ENCODE measurements around the gene PPP1R12C.

DNA sequence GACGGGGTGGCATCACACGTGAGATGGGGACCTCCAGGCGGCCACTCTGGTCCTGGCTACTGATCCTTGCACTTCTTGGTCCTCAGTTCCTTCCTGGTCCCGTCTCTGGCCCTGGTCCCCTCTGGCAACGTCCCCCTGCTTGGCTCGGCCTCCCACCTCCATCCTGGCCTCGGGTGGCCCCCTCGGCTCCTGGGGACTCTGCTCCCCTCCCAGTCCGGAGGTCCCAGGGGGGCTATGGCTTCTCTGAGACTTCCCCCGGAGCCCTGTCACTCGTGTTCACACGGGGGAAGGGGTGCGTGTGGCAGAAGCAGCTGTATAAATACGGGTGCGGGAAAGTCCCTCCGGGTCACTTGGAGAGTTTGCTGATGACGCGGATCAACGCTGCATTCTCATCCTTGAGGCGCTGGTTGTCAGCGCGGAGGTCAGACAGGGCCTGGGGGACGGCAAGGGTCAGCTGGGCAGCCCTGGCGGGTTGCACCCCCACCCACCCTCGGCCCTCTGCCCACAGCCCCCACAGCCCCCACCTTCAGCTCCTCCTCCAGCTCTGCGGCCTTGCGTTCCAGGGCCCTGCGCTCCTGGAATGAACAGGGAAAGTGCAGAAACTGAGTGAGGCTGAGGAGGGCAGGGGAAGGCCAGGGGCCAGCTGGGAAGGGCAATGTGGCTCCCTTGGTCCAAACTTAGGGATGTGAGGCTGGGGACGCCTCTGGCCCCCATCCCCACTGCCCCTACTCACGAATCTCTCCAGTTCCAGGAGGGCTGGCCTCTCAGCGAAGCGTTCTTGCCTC lies 26.1 kb downstream of the PPP1R12C start:
- TF ChIP-seq POLR2A (IDR thresholded peaks at IDR 0.05; ENCODE audit: low read length) (no peak), GATA1 (IDR thresholded peaks at IDR 0.05; ENCODE audit: low read depth, low read length) (no peak)
